ENCODE data around the gene VOPP1. TPM values are rescaled to one million over a fixed set of nuclear protein-coding genes. Genes with fewer than 3 reads are reported as not detected.

The VOPP1 gene
- total RNA-seq, 1 experiment from 2014 or later, result 60.2 TPM

- TF ChIP-seq EZH2phosphoT487 (IDR thresholded peaks at IDR 0.05; ENCODE audit: borderline replicate concordance, low read length) (no peak), EZH2 (IDR thresholded peaks at IDR 0.05; ENCODE audit: low read length, unreplicated experiment) (no peak), CTCF (conservative IDR thresholded peaks at IDR 0.05; ENCODE audit: low read depth, low read length) (no peak)
- no TSS peak for BruUV-seq (replicated peaks)
- intact Hi-C loops (cut with micrococcal nuclease), result no loop called here
- Histone ChIP-seq H3K9me2 (replicated peaks; ENCODE audit: low read length) (no peaks in the 10 kb centered on the region), H3K4me3 (ENCODE audit: low read length) (no peak overlapping the region), H2AFZ (ENCODE audit: low read length) (no peak overlapping the region), H3K27me3 (ENCODE audit: low read length) (no peaks in the 10 kb centered on the region), H3K4me2 (ENCODE audit: low read length) (no peak overlapping the region), H4K20me1 (ENCODE audit: low read length) (no peaks in the 10 kb centered on the region), H3K79me2 (ENCODE audit: low read length) (no peaks in the 10 kb centered on the region), H3K9me3 (ENCODE audit: low read length) (no peaks in the 10 kb centered on the region), H3K4me1 (ENCODE audit: insufficient read depth, low read length) (no peaks in the 10 kb centered on the region), H3K9ac (ENCODE audit: low read length) (no peak overlapping the region), H3K36me3 (ENCODE audit: low read depth, low read length) (no peaks in the 10 kb centered on the region), H3F3A (ENCODE audit: low read length, unreplicated experiment) (no peaks in the 10 kb centered on the region), H3K27ac (ENCODE audit: low read length) (no peak overlapping the region)
- ChIA-PET POLR2A (ENCODE audit: unreplicated experiment) (no interaction called here), CTCF (no interaction called here)
- ATAC-seq (no peak), DNase-seq (no peak)
These were observed 86.1 kb downstream of the VOPP1 start for GRCh38 chr7:55486192-55486590.

GRCh38 chr7:55485501-55486191 lies 86.7 kb downstream of the VOPP1 start:
- POLR2A ChIA-PET (ENCODE audit: unreplicated experiment), result no interaction called here
- Histone ChIP-seq H3K4me2 (ENCODE audit: low read length) (no peak overlapping the region), H3K27ac (ENCODE audit: low read length) (no peak overlapping the region), H3K27me3 (ENCODE audit: low read length) (no peaks in the 10 kb centered on the region), H3K79me2 (ENCODE audit: low read length) (no peaks in the 10 kb centered on the region), H3K9me3 (ENCODE audit: low read length) (no peaks in the 10 kb centered on the region), H2AFZ (ENCODE audit: low read length) (no peak overlapping the region), H4K20me1 (ENCODE audit: low read length) (no peaks in the 10 kb centered on the region), H3K4me3 (ENCODE audit: low read length) (no peak overlapping the region), H3K9me2 (replicated peaks; ENCODE audit: low read length) (no peaks in the 10 kb centered on the region), H3K36me3 (ENCODE audit: low read depth, low read length) (no peaks in the 10 kb centered on the region), H3F3A (ENCODE audit: low read length, unreplicated experiment) (no peaks in the 10 kb centered on the region), H3K4me1 (ENCODE audit: insufficient read depth, low read length) (no peaks in the 10 kb centered on the region), H3K9ac (ENCODE audit: low read length) (no peak overlapping the region)
- BruUV-seq (replicated peaks), result no TSS peak
- CTCF ChIA-PET, result no interaction called here
- TF ChIP-seq EZH2phosphoT487 (IDR thresholded peaks at IDR 0.05; ENCODE audit: borderline replicate concordance, low read length), result no peak
- no peak for TF ChIP-seq CTCF (conservative IDR thresholded peaks at IDR 0.05; ENCODE audit: low read depth, low read length)
- no peak for TF ChIP-seq EZH2 (IDR thresholded peaks at IDR 0.05; ENCODE audit: low read length, unreplicated experiment)
- no peak for DNase-seq
- intact Hi-C loops (cut with micrococcal nuclease), result no loop called here
- ATAC-seq, result no peak

- no peaks in the 10 kb centered on the region for H3F3A ChIP-seq (ENCODE audit: low read length, unreplicated experiment)
- no peaks in the 10 kb centered on the region for H4K20me1 ChIP-seq (ENCODE audit: low read length)
- H3K9me3 ChIP-seq (ENCODE audit: low read length), result no peaks in the 10 kb centered on the region
- no peaks in the 10 kb centered on the region for H3K36me3 ChIP-seq (ENCODE audit: low read depth, low read length)
- no TSS peak for BruUV-seq (replicated peaks)
- H3K27me3 ChIP-seq (ENCODE audit: low read length), result no peaks in the 10 kb centered on the region
- no peaks in the 10 kb centered on the region for H3K9me2 ChIP-seq (replicated peaks; ENCODE audit: low read length)
- intact Hi-C loops (cut with micrococcal nuclease), result no loop called here
- ChIA-PET CTCF (no interaction called here), POLR2A (ENCODE audit: unreplicated experiment) (no interaction called here)
- no peak overlapping the region for H3K9ac ChIP-seq (ENCODE audit: low read length)
- no peak for DNase-seq
- H2AFZ ChIP-seq (ENCODE audit: low read length), result no peak overlapping the region
- ATAC-seq, result no peak
- no peaks in the 10 kb centered on the region for H3K4me1 ChIP-seq (ENCODE audit: insufficient read depth, low read length)
- no peak overlapping the region for H3K4me3 ChIP-seq (ENCODE audit: low read length)
- H3K4me2 ChIP-seq (ENCODE audit: low read length), result no peak overlapping the region
- no peak for TF ChIP-seq CTCF (conservative IDR thresholded peaks at IDR 0.05; ENCODE audit: low read depth, low read length)
- no peak for TF ChIP-seq EZH2 (IDR thresholded peaks at IDR 0.05; ENCODE audit: low read length, unreplicated experiment)
- no peak for TF ChIP-seq EZH2phosphoT487 (IDR thresholded peaks at IDR 0.05; ENCODE audit: borderline replicate concordance, low read length)
- H3K79me2 ChIP-seq (ENCODE audit: low read length), result no peaks in the 10 kb centered on the region
- H3K27ac ChIP-seq (ENCODE audit: low read length), result no peak overlapping the region
These were observed 87.5 kb downstream of the VOPP1 start for GRCh38 chr7:55484834-55485233.
